HG02973 (cell line): ENCODE measurements around the gene RTN4R.
"Not testable (repeated sequence)": the region's sequence is repeated elsewhere in the genome, so short reads cannot be mapped to it uniquely, and the experiment has no call there.

Experiments
- ATAC-seq: cut with Tn5 transposase; IDR thresholded peaks from one replicate; pipeline ENCODE4 v1.9.1; 2021; ENCODE audit warnings: moderate library complexity; ENCODE audit not compliant: unreplicated experiment

RTN4R gene

DNA sequence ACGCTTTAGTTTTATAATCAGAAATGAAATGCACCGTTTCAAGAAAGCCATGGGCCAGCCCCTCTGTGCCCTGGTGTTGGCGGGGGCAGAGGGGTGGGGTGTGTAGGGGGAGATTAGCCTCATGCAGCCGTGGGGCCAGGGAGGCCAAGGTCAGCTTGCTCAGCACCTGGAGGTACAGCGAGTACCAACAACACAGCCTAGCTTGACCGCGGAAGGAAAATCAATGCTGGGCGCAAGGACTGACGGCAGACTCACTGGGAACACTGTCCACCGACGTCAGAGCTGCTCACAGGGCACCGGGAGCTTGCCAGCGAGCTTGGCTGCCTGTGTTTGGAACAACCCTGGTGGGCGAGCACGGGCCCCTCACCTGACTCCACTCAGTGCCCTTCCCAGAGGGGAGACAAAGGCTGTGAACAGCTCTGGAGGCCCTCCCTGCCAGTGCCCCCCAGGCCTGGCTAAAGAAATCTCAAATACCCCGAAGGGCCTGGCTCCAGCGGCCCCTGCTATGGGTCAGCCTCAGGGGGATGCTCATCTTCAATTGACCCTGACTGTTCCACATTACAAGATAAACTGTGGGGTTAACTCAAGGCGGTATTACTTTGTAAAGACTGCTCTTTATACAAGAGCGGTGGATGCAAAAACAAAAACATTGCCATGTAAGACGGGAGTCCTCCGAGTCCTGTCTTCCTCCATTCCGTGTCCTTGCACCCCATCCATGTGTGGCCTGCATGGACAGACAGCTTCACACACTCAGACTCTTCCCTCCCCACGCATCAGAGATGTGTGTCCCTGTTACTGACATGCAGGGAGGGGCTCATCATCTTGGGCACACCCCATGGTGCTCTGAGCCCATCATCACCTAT is 21.3 kb upstream of the RTN4R start:
- not testable (repeated sequence) for ATAC-seq

GRCh38 chr22:20286784-20287423 is 18.8 kb upstream of the RTN4R start:
- not testable (repeated sequence) for ATAC-seq

GRCh38 chr22:20286312-20286660 is 18.2 kb upstream of the RTN4R start:
- ATAC-seq, result not testable (repeated sequence)

- not testable (repeated sequence) for ATAC-seq
Measured at GRCh38 chr22:20285473-20286311, 17.6 kb upstream of the RTN4R start.

DNA sequence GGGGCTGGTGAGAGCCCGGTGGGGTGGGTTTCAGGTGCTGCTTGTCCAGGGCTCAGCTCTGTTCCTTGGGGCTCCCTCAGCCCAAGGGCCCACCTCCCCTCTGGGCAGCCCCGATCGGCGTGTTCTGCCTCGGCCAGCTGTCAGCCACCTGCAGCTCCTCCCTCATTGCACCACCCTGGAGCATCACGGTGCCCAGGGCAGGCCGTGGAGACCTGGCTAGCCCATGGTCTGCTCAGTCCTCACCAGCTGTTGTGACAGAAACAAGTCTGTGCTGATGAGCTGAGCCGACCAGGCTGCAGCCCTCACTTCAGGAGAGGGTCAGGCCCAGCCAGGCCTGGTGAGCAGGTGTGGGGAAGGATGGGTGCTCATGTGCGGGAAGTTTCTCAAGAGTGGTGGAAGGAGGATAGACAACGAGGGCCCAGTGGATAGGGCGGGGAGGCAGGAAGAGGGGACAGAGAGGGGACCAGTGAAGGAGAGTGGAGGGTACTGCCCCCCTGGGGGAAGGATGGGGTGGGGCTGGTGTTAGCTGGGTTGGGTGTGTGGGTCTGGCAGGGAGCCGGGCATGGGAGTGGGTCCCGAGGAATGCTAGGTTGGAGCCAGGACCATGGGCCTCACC is 16.5 kb upstream of the RTN4R start:
- no peak for ATAC-seq

GRCh38 chr22:20283674-20284066 is 15.6 kb upstream of the RTN4R start:
- no peak for ATAC-seq

GRCh38 chr22:20282901-20283673 is 15.0 kb upstream of the RTN4R start:
- no peak for ATAC-seq

DNA sequence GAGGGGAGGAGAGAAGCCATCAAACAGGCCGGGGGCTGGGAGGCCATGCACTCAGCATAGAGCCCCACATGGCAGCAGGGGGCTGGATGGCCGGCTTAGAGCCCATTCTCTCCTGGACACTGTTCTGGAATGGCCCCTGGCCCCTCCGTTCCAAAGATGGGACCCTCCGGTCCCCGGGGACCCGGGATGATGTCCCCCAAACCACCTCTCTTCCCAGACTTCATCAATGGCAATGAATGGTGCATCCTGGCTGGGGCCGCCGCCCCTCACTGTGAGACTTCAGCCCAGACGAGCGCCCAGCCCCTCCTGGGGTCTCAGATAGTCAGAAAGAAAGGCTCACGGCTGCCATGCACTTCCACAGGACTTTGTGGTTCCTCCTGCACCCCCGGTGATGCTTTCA is 13.8 kb upstream of the RTN4R start:
- no peak for ATAC-seq

DNA sequence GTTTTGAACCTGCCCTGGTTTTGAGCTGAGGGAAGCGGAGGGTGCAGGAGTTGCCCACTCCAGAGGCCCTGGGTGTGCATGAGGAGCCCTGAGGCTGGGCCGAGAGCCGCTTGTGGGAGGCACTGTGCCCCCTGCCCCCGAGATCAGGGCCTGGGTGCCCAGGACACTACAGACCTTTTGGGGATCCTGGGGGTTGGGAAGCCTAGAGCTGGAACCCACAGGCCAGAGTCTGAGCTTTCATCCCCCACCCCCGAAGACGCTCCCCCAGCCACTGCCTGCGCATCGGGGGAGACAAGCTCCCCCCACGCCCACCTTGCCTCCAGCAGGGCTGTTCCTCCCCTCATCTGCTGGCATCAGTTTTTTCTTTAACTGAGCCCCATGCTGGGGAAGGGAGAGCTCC is 13.4 kb upstream of the RTN4R start:
- not testable (repeated sequence) for ATAC-seq

DNA sequence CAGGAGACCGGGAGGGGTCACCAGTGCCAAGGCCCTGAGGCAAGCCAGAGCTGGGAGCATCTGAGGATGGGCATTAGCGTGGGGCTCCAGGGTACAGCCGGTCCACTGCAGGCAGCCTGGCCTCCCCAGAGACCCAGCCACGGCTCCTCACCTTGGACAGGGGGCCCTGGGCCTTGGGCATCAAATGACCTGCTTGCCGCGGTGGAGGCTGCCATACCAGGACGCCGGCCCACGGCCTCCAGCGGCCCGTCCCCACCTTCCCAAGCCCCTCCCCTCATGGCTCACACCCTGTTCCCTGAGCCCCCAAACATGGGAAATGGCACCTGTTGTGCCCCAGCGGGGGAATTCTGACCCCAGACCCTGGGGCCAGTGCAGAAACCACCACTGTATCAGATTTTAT is 12.7 kb upstream of the RTN4R start:
- no peak for ATAC-seq

DNA sequence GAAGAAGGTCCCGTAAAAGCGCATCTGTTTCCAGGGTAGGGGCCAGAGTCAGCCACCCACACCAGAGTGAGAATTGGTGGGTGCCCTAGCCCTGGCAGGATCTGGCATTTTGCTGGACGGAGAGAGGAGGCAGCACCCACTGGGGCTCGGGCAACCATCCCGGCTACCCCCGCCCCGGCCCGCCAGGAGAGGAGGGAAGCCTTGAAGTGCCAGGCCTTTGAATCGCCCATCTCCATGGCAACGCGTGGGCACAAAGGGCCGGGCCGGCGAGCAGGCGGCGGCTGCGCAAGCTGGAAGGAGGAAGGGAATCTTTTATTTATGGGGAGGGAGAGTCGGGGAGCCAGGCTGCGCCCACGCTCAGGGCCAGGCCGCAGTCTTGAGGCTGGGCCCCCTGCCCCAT is 12.0 kb upstream of the RTN4R start:
- not testable (repeated sequence) for ATAC-seq

DNA sequence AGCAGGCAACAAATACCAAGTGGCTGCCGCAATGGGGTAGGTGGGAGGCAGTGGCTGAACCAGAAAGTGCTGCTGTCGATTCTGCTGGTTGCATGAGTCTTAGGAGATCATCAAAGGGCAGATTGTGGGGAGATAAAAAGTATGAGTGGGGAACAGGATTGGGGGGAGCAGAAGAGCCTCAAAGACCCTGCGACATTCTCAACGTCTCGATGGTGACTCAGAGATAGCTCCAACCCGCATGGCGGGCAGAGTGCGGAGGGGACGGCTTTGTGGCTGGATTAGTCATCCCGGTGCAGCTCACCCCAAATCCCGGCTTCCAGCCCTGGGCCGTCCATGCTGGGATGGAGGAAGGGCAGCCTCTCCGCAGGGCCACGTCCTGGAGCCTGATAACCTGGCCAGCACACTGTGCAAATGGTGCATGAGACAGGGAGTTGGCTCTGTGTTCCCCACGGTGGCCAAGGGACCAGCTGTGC is 11.6 kb upstream of the RTN4R start:
- ATAC-seq, result no peak

- ATAC-seq, result not testable (repeated sequence)
Measured at GRCh38 chr22:20278726-20279490, 10.8 kb upstream of the RTN4R start.

DNA sequence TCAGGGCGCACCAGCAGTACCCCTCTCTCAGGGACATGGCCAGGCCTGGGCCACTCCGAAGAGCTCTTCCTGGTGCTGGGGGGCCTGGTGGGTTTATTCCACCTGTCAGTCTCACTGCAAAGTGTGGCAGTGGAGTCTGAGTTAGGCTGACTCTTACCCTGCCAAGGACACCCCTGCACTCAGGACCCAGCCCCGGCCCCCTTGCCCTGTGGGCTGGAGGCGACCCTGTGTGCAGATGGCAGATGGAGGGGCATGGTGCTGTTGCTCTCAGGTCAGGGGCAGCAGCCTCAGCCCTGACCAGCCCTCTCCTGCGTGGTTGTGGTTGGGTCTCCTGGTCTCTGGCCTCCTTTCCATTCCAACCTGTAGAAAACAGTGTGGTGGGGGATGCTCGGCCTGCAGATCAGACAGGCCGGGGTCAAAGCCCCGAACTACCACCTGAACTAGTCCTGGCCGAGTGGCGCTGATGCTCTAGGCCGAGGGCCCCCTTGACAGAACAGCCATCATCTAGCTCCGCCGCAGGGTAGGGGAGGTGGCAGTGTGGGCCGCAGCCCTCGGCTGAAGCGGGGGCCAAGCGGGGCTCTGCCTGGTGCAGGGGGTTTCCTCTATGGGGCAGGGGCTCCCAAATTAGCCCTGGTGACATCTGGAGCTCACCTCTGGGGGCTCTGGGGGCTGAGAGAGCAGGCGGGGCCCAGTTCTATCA is 10.0 kb upstream of the RTN4R start:
- not testable (repeated sequence) for ATAC-seq

DNA sequence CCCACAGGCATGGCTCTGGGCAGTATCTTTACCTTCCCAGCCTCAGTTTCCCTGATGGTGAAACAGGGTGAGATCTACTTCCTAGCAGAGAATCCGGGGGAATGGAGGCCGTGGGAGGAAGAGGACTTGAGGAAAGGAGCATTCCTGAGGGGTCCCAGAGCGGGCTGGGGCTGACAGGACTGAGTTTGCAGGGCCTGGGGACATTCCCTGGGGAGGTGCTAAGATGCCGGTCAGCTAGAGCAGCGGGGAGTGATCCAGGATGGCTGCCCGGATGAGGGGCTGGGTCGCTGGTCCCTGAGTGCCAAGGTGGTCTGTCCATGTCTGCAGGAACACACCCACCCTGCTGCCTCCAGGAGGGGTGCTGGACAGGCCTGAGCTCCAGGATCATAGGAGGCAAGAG is 8.3 kb upstream of the RTN4R start:
- ATAC-seq, result no peak

GRCh38 chr22:20275836-20276235 is 7.7 kb upstream of the RTN4R start:
- ATAC-seq, result no peak

DNA sequence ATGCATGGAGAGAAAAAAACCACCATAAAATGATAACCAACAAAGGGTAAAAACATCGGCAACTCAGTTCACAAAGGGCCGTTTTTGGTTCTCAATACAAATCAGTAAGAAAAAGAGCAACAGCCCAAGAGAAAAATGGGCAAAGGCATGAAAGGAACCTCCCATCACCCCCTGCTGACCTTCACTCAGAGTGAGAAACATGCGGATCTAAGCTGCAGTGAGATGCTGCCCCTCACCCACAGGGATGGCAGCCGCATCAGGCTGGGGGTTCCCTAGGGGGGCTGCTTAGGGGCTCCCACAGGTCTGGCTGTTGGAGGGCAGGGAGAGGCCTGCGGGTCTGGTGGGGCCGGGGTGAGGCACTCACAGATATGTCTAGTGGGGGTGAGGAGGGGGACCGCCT is 7.2 kb upstream of the RTN4R start:
- ATAC-seq, result not testable (repeated sequence)

GRCh38 chr22:20274374-20274773 is 6.3 kb upstream of the RTN4R start:
- ATAC-seq, result not testable (repeated sequence)

GRCh38 chr22:20273758-20274181 is 5.7 kb upstream of the RTN4R start:
- ATAC-seq, result no peak
